ENCODE data around the gene ZNF329.

The ZNF329 gene

DNA sequence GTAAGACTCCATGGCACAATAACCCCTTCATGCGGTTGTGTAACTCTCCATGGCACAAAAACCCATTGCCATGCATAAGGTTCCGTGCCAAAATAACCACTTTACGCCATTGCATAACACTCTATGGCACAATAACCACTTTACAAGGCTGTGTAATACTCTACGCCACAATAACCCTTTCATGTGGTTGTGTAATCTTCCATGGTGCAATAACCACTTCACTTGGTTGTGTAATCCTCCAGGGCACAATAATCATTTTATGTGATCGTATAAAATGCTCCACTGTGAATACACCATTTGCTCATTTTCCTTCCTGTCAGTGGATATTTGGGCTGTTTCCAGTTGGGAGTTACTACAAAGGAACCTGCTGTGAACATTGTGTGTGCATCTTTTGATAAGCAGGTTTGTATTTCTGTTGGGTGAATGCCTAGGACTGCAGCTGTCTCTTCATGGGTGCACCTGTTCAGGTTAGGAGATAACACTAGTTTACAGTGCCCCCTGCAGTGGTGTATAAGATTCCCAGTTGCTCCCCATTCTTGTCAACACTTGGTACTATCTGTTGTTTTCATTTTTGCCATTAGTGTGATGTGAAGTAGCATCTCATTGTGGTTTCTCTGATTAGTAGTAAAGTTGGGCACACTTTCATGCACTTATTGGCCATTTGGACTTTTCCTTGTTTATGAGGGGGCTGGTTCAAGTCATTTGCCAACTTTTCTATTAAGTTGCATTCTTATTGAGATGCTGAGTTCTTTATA lies 31.4 kb downstream of the ZNF329 start:
- no peak for DNase-seq (ENCODE audit: low spot score)

DNA sequence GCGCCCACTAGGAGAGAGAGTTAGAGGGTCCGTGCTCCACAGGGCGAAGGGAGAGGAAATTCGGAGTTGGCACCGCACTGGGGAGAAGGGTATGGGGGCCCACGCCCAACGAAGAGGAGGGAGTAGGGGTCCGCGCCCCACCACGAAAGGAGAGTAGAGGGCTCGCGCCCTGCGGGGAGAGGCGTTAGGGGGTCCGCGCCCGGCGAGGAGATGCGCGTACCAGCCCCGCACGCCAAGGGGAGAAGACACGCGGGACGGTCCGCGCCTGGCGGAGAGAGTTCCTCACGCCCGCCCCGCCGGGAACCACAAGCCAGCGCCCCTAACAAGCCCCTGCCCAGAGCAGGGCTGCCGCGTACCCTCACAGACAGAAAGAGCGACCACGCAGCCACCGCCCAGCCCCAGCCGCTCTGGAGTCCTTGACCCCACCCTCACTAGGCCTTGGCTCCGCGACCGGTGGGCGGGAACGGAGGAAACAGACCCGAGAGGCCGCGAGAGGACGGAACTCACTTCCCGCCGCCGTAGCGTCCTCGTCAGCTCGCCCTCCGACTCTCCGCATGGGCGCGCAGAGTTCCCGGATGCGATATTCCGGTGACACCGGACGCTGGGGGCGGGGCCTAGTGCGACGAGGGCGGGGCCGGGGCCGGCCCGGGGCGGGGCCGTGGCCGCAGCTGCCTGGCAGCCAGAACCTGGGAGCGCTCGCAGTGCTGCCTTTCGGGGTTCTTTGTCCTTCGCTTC lies 32.6 kb downstream of the ZNF329 start:
- no peak for DNase-seq (ENCODE audit: low spot score)

- no peak for DNase-seq (ENCODE audit: low spot score)
These were observed 42.1 kb downstream of the ZNF329 start for GRCh38 chr19:58108546-58108817.

- no peak for DNase-seq (ENCODE audit: low spot score)
These were observed 42.6 kb downstream of the ZNF329 start for GRCh38 chr19:58107778-58108545.

- DNase-seq (ENCODE audit: low spot score) = no peak
These were observed 51.9 kb downstream of the ZNF329 start for GRCh38 chr19:58098682-58098998.

DNA sequence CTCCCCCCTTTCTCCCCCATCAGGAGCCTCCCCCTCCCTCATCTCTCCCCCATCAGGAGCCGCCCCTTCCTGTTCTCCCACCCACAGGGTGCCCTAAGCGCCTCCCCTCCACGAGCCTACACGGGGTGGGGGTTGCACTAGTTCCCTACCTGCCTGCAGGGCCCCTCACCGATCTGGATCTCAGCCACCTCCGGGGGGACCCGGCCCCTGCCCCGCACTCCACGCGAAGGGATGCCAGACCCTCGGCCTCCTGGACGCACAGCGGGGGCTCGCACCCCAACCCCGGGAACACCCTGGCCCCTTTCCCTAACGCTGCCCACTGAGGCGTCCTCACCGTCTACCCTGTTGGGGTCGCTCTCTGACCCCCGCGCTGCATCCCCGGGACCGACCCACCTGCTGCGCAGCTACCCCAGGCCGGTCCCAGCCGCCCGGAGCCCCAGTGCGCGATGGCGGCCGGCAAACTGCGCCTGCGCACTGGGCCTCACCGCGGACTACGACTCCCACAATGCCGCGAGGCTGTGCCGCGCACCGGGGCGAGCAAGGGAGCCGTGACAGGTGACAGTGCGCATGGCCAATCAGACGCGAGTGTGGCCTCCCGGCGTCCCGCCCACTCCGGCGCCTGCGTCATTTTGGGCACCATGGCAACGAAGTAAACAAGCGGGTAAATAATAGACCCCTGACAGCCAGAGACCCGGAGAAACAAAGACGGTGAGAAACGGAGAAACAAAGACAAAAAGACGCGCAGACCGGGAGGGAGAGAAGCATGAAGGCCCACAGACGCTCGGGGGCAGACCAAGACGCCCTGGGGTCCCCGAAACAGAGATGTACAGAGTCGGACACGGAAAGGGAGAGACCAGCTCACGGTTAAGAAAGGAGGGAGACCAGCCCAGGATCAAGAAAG lies 52.6 kb downstream of the ZNF329 start, which contains the start of gene ZSCAN18:
Gene ZSCAN18, minus strand, starts transcription at position 451 of the 901 bp plus-strand sequence. CDS start 7,964 bp downstream, outside the sequence.
- DNase-seq (ENCODE audit: low spot score) = no peak

- no peak for DNase-seq (ENCODE audit: low spot score)
These were observed 53.2 kb downstream of the ZNF329 start for GRCh38 chr19:58097349-58097748.

GRCh38 chr19:58096884-58097283 lies 53.7 kb downstream of the ZNF329 start:
- DNase-seq (ENCODE audit: low spot score) = no peak

GRCh38 chr19:58095328-58095727 lies 55.3 kb downstream of the ZNF329 start:
- no peak for DNase-seq (ENCODE audit: low spot score)

GRCh38 chr19:58093071-58093470 lies 57.5 kb downstream of the ZNF329 start:
- no peak for DNase-seq (ENCODE audit: low spot score)

GRCh38 chr19:58091251-58091995 lies 59.2 kb downstream of the ZNF329 start:
- no peak for DNase-seq (ENCODE audit: low spot score)

- DNase-seq (ENCODE audit: low spot score) = no peak
These were observed 60.7 kb downstream of the ZNF329 start for GRCh38 chr19:58089846-58090245.

GRCh38 chr19:58088521-58089052 lies 62.0 kb downstream of the ZNF329 start:
- no peak for DNase-seq (ENCODE audit: low spot score)

GRCh38 chr19:58086825-58087710 lies 63.5 kb downstream of the ZNF329 start:
- no peak for DNase-seq (ENCODE audit: low spot score)

GRCh38 chr19:58085348-58085875 lies 65.2 kb downstream of the ZNF329 start:
- DNase-seq (ENCODE audit: low spot score) = no peak

GRCh38 chr19:58084596-58085347 lies 65.8 kb downstream of the ZNF329 start:
- DNase-seq (ENCODE audit: low spot score) = no peak

GRCh38 chr19:58083021-58083420 lies 67.6 kb downstream of the ZNF329 start:
- no peak for DNase-seq (ENCODE audit: low spot score)

GRCh38 chr19:58079792-58080191 lies 70.8 kb downstream of the ZNF329 start:
- DNase-seq (ENCODE audit: low spot score) = no peak

Measured in LoVo (cell line).